Right kidney (tissue), 9 donors: ENCODE results near the gene CACNG3.
"Not testable (repeated sequence)": the region's sequence is repeated elsewhere in the genome, so short reads cannot be mapped to it uniquely, and the experiment has no call there.

Experiments
- DNase-seq: peaks from one replicate; pipeline ENCODE4 v3.0.0-alpha.2; 2016
- long read RNA-seq, 8 donors: transcript quantifications; one replicate each; lab custom pipeline, GENCODE V29; 2026

Gene CACNG3
- long read RNA-seq, donor 1, result 0 reads
- long read RNA-seq, donor 2, result 0 reads
- long read RNA-seq, donor 3, result 0 reads
- long read RNA-seq, donor 4, result 0 reads
- long read RNA-seq, donor 5, result 0 reads
- long read RNA-seq, donor 6, result 0 reads
- long read RNA-seq, donor 7, result 0 reads
- long read RNA-seq, donor 8, result 0 reads

- peak; percentile 67 for DNase-seq
These were observed at the start of gene CACNG3 for GRCh38 chr16:24255456-24256371. Gene CACNG3 (plus strand): TSS chr16:24256335. CDS start chr16:24256755, 420 bp downstream.

GRCh38 chr16:24206926-24207325 lies 49.2 kb upstream of the CACNG3 start:
- DNase-seq, result no peak

- no peak for DNase-seq
These were observed 47.4 kb upstream of the CACNG3 start for GRCh38 chr16:24208710-24209109.

GRCh38 chr16:24214992-24215391 lies 41.1 kb upstream of the CACNG3 start:
- DNase-seq, result no peak

GRCh38 chr16:24216961-24217360 lies 39.2 kb upstream of the CACNG3 start:
- DNase-seq, result no peak

GRCh38 chr16:24217461-24217860 lies 38.7 kb upstream of the CACNG3 start:
- DNase-seq, result no peak

- DNase-seq, result no peak
These were observed 37.8 kb upstream of the CACNG3 start for GRCh38 chr16:24218299-24218698.

GRCh38 chr16:24221219-24221618 lies 34.9 kb upstream of the CACNG3 start:
- DNase-seq, result no peak

GRCh38 chr16:24228514-24228913 lies 27.6 kb upstream of the CACNG3 start:
- DNase-seq, result no peak

- no peak for DNase-seq
These were observed 23.2 kb upstream of the CACNG3 start for GRCh38 chr16:24232936-24233335.

- no peak for DNase-seq
These were observed 21.4 kb upstream of the CACNG3 start for GRCh38 chr16:24234737-24235136.

- DNase-seq, result no peak
These were observed 20.3 kb upstream of the CACNG3 start for GRCh38 chr16:24235806-24236205.

GRCh38 chr16:24238846-24239245 lies 17.3 kb upstream of the CACNG3 start:
- not testable (repeated sequence) for DNase-seq

GRCh38 chr16:24246911-24247607 lies 9.1 kb upstream of the CACNG3 start:
- DNase-seq, result no peak

- DNase-seq, result peak; percentile 25
These were observed 2.9 kb upstream of the CACNG3 start for GRCh38 chr16:24253192-24253591.

GRCh38 chr16:24257958-24258357 lies 1.8 kb downstream of the CACNG3 start:
- no peak for DNase-seq

GRCh38 chr16:24258791-24259190 lies 2.7 kb downstream of the CACNG3 start:
- no peak for DNase-seq

GRCh38 chr16:24262816-24263215 lies 6.7 kb downstream of the CACNG3 start:
- DNase-seq, result no peak

- DNase-seq, result no peak
These were observed 14.7 kb downstream of the CACNG3 start for GRCh38 chr16:24270721-24271442.

- no peak for DNase-seq
These were observed 16.2 kb downstream of the CACNG3 start for GRCh38 chr16:24272379-24272778.

GRCh38 chr16:24273508-24274182 lies 17.5 kb downstream of the CACNG3 start:
- no peak for DNase-seq

- DNase-seq, result no peak
These were observed 19.3 kb downstream of the CACNG3 start for GRCh38 chr16:24275413-24275812.
